Measurements from ENCODE around the gene MAD1L1. TPM values are rescaled to one million over a fixed set of nuclear protein-coding genes. Genes with fewer than 3 reads are reported as not detected.

MAD1L1 gene
- total RNA-seq, 4 donors from 2014 or later: 22.3 to 56.6 (median 35.0) TPM

GRCh38 chr7:2072798-2073197 is 159.9 kb downstream of the MAD1L1 start:
- no peaks in the 10 kb centered on the region for H3K9me3 ChIP-seq
- 100% methylated on average over 1 of the region's 13 CpGs; no CpG with 5 or more reads in 1 of the 2 donors for WGBS, 2 donors (ENCODE audit: low coverage in 1 of 2)
- H3K4me3 ChIP-seq: no peak overlapping the region
- no peak overlapping the region for H3K27ac ChIP-seq
- ATAC-seq: no peak
- TF ChIP-seq EP300 (IDR thresholded peaks at IDR 0.05): no peak
- TF ChIP-seq POLR2AphosphoS5 (IDR thresholded peaks at IDR 0.05): no peak
- TF ChIP-seq POLR2A (IDR thresholded peaks at IDR 0.05): no peak
- TF ChIP-seq CTCF (IDR thresholded peaks at IDR 0.05): no peak
- H3K4me1 ChIP-seq: no peaks in the 10 kb centered on the region
- H3K36me3 ChIP-seq: peaks cover 0 to 28% of the 10 kb centered on the region in 2 donors
- no peaks in the 10 kb centered on the region for H3K27me3 ChIP-seq

- no peaks in the 10 kb centered on the region for H3K9me3 ChIP-seq
- H3K36me3 ChIP-seq: peaks cover 0 to 30% of the 10 kb centered on the region in 2 donors
- TF ChIP-seq POLR2A (IDR thresholded peaks at IDR 0.05) (no peak), POLR2AphosphoS5 (IDR thresholded peaks at IDR 0.05) (no peak), CTCF (IDR thresholded peaks at IDR 0.05) (no peak)
- 70 to 90% methylated on average over 2 of the region's 12 CpGs for WGBS, 2 donors (ENCODE audit: low coverage in 1 of 2)
- H3K4me1 ChIP-seq: no peaks in the 10 kb centered on the region
- H3K27ac ChIP-seq: no peak overlapping the region
- no peaks in the 10 kb centered on the region for H3K27me3 ChIP-seq
- no peak for ATAC-seq
- H3K4me3 ChIP-seq: no peak overlapping the region
Observed at GRCh38 chr7:2072042-2072441, 160.7 kb downstream of the MAD1L1 start.

- Histone ChIP-seq H3K9me3 (no peaks in the 10 kb centered on the region), H3K27me3 (no peaks in the 10 kb centered on the region), H3K36me3 (peaks cover 0 to 30% of the 10 kb centered on the region in 2 donors), H3K27ac (no peak overlapping the region), H3K4me3 (no peak overlapping the region), H3K4me1 (no peaks in the 10 kb centered on the region)
- TF ChIP-seq EP300 (IDR thresholded peaks at IDR 0.05) (no peak), POLR2A (IDR thresholded peaks at IDR 0.05) (no peak), POLR2AphosphoS5 (IDR thresholded peaks at IDR 0.05) (no peak), CTCF (IDR thresholded peaks at IDR 0.05) (no peak)
- WGBS, 2 donors (ENCODE audit: low coverage in 1 of 2): 93 to 100% methylated on average over 7 to 10 of the region's 25 CpGs
- ATAC-seq: no peak
Observed at GRCh38 chr7:2071133-2071832, 161.5 kb downstream of the MAD1L1 start.

GRCh38 chr7:2070151-2070763 is 162.5 kb downstream of the MAD1L1 start:
- Histone ChIP-seq H3K27me3 (no peaks in the 10 kb centered on the region), H3K4me3 (no peak overlapping the region), H3K36me3 (peaks cover 0 to 38% of the 10 kb centered on the region in 2 donors), H3K27ac (no peak overlapping the region), H3K4me1 (no peaks in the 10 kb centered on the region), H3K9me3 (no peaks in the 10 kb centered on the region)
- TF ChIP-seq POLR2AphosphoS5 (IDR thresholded peaks at IDR 0.05): no peak
- no peak for TF ChIP-seq CTCF (IDR thresholded peaks at IDR 0.05)
- no peak for TF ChIP-seq POLR2A (IDR thresholded peaks at IDR 0.05)
- no peak for TF ChIP-seq EP300 (IDR thresholded peaks at IDR 0.05)
- WGBS, 2 donors (ENCODE audit: low coverage in 1 of 2): 89% methylated on average over 9 of the region's 20 CpGs; no CpG with 5 or more reads in 1 of the 2 donors
- ATAC-seq: no peak

- no peaks in the 10 kb centered on the region for H3K9me3 ChIP-seq
- no peak overlapping the region for H3K4me3 ChIP-seq
- H3K4me1 ChIP-seq: no peaks in the 10 kb centered on the region
- TF ChIP-seq CTCF (IDR thresholded peaks at IDR 0.05): no peak
- no peak for TF ChIP-seq POLR2A (IDR thresholded peaks at IDR 0.05)
- TF ChIP-seq POLR2AphosphoS5 (IDR thresholded peaks at IDR 0.05): no peak
- TF ChIP-seq EP300 (IDR thresholded peaks at IDR 0.05): no peak
- no peaks in the 10 kb centered on the region for H3K27me3 ChIP-seq
- ATAC-seq: no peak
- H3K36me3 ChIP-seq: peaks cover 0 to 43% of the 10 kb centered on the region in 2 donors
- H3K27ac ChIP-seq: no peak overlapping the region
- 93% methylated on average over 3 of the region's 17 CpGs; no CpG with 5 or more reads in 1 of the 2 donors for WGBS, 2 donors (ENCODE audit: low coverage in 1 of 2)
Observed at GRCh38 chr7:2069472-2069860, 163.3 kb downstream of the MAD1L1 start.
